Measurements from ENCODE around the gene USP15.

GRCh38 chr12:62379026-62379722 is 119.0 kb downstream of the USP15 start:
- TF ChIP-seq EZH2 (IDR thresholded peaks at IDR 0.05; ENCODE audit: insufficient read depth, poor library complexity, severe bottlenecking) (no peak), EZH2phosphoT487 (IDR thresholded peaks at IDR 0.05; ENCODE audit: insufficient read depth, low read depth) (no peak)
